ENCODE results near the gene AUP1. TPM values are rescaled to one million over a fixed set of nuclear protein-coding genes. Genes with fewer than 3 reads are reported as not detected.
A peak's percentile ranks its signal among the peaks of the same experiment; 100 is the strongest.

Gene AUP1
- total RNA-seq, 4 donors from 2014 or later, result 111 to 207 (median 135) TPM

DNA sequence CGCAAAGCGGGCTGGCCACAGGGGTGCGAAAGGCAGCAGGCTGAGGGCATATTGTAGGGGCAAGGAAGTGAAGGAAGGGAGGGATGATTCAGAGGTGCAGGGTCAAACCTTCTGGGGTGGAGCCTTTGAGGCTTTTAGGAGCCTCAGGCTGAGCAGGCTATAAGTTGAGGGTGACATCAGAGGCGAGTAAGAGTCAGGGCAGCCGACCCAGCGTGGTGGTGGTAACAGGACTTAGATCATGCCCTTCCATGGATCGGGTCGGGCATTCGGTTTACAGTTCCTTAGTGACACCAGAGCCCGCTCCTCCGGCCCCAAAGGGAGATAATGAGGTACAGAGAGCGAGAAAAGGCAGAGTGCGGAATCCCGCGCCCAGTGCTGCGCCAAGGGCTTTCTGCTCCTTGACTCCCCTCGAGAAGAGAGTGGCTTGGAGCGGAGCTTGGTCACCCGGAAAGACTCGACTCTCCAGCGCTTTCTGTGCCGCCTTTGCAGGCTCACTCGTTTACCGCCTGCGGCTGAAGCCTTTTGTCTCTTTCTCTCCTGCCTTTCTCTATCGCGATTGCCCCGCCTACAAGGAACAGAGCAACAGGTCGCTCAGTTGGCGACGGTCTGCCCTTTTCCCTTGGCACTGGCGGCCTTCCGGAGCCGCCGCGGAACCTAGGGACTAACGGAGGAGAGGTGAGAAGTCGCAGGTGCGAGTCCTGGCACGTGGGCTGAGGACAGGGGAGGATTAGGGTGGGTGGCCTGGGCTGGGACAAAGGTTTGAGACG lies 30.8 kb downstream of the AUP1 start:
- Histone ChIP-seq H3K9me3 (no peaks in the 10 kb centered on the region), H3K4me1 (peaks cover 0 to 50% (median 25%) of the 10 kb centered on the region in 4 donors), H3K4me3 (peak overlapping the region; percentile 5 to 43 (median 28)), H3K27me3 (peaks cover 0 to 56% of the 10 kb centered on the region in 2 donors), H3K36me3 (peaks cover 0 to 10% (median 0%) of the 10 kb centered on the region in 3 donors), H3K27ac (no peak overlapping the region)
- TF ChIP-seq EP300 (IDR thresholded peaks at IDR 0.05) (no peak), POLR2A (IDR thresholded peaks at IDR 0.05) (no peak)
- TF ChIP-seq, protein P1, sequence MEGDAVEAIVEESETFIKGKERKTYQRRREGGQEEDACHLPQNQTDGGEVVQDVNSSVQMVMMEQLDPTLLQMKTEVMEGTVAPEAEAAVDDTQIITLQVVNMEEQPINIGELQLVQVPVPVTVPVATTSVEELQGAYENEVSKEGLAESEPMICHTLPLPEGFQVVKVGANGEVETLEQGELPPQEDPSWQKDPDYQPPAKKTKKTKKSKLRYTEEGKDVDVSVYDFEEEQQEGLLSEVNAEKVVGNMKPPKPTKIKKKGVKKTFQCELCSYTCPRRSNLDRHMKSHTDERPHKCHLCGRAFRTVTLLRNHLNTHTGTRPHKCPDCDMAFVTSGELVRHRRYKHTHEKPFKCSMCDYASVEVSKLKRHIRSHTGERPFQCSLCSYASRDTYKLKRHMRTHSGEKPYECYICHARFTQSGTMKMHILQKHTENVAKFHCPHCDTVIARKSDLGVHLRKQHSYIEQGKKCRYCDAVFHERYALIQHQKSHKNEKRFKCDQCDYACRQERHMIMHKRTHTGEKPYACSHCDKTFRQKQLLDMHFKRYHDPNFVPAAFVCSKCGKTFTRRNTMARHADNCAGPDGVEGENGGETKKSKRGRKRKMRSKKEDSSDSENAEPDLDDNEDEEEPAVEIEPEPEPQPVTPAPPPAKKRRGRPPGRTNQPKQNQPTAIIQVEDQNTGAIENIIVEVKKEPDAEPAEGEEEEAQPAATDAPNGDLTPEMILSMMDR (IDR thresholded peaks at IDR 0.05), result no peak
- WGBS, 2 donors, result 1 to 3% methylated on average over 40 to 41 of the region's 41 CpGs
- DNase-seq (ENCODE audit: low spot score in 2 of 2), result no peak

DNA sequence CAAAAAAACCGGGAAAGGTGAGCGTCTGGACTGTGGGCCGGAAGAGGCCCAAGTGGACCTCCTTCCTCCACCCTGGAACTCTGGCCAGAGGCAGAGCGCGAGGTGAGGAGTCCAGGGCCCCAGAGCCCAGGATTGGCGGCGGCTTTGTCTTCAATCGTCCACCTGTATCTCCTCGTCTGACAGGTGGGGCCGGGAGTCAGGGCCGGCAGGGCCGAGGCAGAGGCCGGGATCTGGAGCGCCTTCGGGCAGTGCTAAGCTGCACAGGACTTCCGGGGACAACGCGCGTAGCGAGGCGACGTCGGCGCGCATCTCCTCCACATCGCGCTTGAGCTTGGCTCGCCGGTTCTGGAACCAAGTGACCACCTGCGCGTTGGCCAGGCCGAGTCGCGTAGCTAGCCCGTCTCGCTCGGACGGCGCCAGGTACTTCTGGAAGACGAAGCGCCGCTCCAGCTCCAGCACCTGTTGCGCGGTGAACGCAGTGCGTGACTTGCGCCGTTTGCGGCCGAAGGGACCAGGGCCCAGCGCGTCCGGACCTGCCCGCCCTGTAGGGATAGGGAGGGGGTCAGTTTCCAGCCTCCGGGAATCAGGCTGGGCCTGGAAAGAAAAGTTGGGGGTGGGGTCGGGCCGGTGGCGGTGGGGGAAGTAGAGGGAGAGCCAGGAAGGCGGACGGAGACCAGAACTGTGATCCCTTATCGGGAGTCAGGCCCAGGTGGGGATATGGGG lies 31.6 kb downstream of the AUP1 start:
- H3K27ac ChIP-seq, result no peak overlapping the region
- no peaks in the 10 kb centered on the region for H3K9me3 ChIP-seq
- WGBS, 2 donors, result 2 to 4% methylated on average over 28 to 61 of the region's 61 CpGs
- no peak for TF ChIP-seq POLR2A (IDR thresholded peaks at IDR 0.05)
- TF ChIP-seq, protein P1 (IDR thresholded peaks at IDR 0.05), result no peak
- no peak for TF ChIP-seq EP300 (IDR thresholded peaks at IDR 0.05)
- H3K36me3 ChIP-seq, result peaks cover 0 to 18% (median 4%) of the 10 kb centered on the region in 3 donors
- peaks cover 0 to 56% of the 10 kb centered on the region in 2 donors for H3K27me3 ChIP-seq
- H3K4me1 ChIP-seq, result peaks cover 0 to 43% (median 23%) of the 10 kb centered on the region in 4 donors
- H3K4me3 ChIP-seq, result peak overlapping the region; percentile 5 to 43 (median 26)
- no peak for DNase-seq (ENCODE audit: low spot score in 2 of 2)

DNA sequence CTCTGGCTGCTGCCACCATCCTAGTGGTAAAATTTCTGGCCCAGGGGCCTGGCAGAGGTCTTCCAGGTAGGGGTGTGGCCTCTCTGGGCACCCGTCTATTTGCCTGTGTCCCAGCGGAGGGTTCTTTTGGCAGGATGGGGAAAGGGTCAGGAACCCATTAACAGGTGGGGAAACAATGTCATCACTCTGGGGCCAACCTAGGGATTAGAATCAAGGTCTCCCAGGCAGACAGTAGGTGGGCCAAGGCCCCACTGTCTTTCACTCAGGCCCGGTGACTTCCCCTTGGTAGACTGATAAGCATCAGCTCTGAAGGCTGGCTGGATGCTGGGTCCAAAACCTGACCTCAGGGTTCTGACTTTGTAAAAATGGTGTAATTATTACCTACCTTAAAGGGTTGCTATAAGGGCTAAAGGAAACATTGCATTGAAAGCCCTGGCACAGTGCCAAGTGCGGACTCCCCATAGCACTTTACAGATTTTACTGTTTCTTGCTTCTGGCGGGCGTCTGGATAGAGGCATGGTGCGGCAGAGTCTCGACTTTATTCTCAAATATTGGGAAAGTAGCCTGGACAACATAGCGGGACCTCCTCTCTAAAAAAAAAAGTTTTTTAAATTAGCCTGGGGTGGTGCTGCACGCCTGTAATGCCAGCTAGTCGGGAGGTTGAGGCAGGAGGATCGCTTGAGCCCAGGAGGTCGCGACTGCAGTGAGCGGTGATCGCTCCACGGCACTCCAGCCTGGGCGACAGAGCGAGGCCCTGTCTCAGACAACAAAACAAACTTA lies 32.3 kb downstream of the AUP1 start:
- no peak for DNase-seq (ENCODE audit: low spot score in 2 of 2)
- TF ChIP-seq, protein P1 (IDR thresholded peaks at IDR 0.05), result no peak
- TF ChIP-seq POLR2A (IDR thresholded peaks at IDR 0.05) (no peak), EP300 (IDR thresholded peaks at IDR 0.05) (no peak)
- H3K27ac ChIP-seq, result no peak overlapping the region
- 44 to 47% methylated on average over 19 of the region's 19 CpGs for WGBS, 2 donors
- H3K4me1 ChIP-seq, result peaks cover 0 to 35% (median 23%) of the 10 kb centered on the region in 4 donors
- H3K27me3 ChIP-seq, result peaks cover 0 to 53% of the 10 kb centered on the region in 2 donors
- peaks cover 0 to 25% (median 12%) of the 10 kb centered on the region in 3 donors for H3K36me3 ChIP-seq
- H3K9me3 ChIP-seq, result no peaks in the 10 kb centered on the region
- peak overlapping the region in 2 of 4 donors; percentile 18 to 43 for H3K4me3 ChIP-seq

DNA sequence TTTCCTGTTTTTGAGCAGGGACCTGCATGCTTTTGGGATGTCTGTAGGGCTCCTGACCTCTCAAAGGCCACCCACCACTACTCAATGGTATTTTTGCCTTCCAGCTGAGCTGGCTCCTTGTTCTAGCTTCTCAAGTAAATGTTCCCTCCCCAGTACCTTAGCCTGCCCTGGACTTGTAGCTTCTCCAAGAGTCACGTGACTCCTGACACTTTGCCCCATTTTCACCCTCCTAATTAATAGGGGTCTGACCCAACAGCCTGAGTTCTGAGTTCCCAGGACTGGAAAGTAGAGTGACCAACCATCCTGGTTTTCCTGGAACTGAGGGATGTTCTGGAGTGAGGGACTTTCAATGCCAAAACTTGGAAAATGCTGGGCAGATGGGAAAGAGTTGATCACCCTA lies 34.1 kb downstream of the AUP1 start:
- 80 to 85% methylated on average over 1 of the region's 1 CpG for WGBS, 2 donors
- TF ChIP-seq EP300 (IDR thresholded peaks at IDR 0.05) (no peak), POLR2A (IDR thresholded peaks at IDR 0.05) (no peak)
- TF ChIP-seq, protein P1 (IDR thresholded peaks at IDR 0.05), result no peak
- H3K36me3 ChIP-seq, result peaks cover 0 to 43% (median 21%) of the 10 kb centered on the region in 3 donors

More for the DNA sequence above, 34.1 kb downstream of the AUP1 start:
- Histone ChIP-seq H3K27ac (no peak overlapping the region), H3K4me3 (no peak overlapping the region), H3K4me1 (peaks cover 0 to 27% (median 23%) of the 10 kb centered on the region in 4 donors), H3K27me3 (peaks cover 0 to 37% of the 10 kb centered on the region in 2 donors), H3K9me3 (no peaks in the 10 kb centered on the region)
- no peak for DNase-seq (ENCODE audit: low spot score in 2 of 2)
